Body of pancreas (tissue), 4 donors: ENCODE results near the gene CEACAM20.

Experiments used
- POLR2A ChIP-seq, 3 donors: fragments of 450-650 bp; IDR thresholded peaks; one replicate each; pipeline ENCODE4 v1.6.1; 2016; ENCODE audit warnings: antibody characterized with exemption in 3 of 3, mild to moderate bottlenecking in 2 of 3
- TF ChIP-seq, protein P1 (sequence below), 7 experiments: fragments of 450-650 bp in 4 of 7; fragments of 200-600 bp in 3 of 7; sonication (generic) in 3 of 7; IDR thresholded peaks; one replicate each; pipeline ENCODE4 v1.5.1; 2016 to 2019; ENCODE audit warnings: antibody characterized with exemption in 7 of 7

DNA sequence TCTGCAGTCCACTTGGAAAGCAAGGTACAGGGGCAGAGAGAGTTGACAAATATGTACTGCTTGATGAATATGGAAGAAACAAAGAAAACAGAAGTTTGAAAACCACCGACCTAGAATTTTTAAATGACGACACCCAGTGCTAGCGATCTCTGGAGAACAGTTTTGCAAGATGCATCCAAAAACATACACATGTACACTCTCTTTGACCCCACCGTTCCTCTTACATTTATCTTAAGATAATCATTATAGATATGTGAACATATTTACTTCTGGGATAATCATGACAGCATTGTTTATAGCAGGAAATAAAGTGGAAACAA, 43.1 kb upstream of the CEACAM20 start:
- TF ChIP-seq, protein P1, sequence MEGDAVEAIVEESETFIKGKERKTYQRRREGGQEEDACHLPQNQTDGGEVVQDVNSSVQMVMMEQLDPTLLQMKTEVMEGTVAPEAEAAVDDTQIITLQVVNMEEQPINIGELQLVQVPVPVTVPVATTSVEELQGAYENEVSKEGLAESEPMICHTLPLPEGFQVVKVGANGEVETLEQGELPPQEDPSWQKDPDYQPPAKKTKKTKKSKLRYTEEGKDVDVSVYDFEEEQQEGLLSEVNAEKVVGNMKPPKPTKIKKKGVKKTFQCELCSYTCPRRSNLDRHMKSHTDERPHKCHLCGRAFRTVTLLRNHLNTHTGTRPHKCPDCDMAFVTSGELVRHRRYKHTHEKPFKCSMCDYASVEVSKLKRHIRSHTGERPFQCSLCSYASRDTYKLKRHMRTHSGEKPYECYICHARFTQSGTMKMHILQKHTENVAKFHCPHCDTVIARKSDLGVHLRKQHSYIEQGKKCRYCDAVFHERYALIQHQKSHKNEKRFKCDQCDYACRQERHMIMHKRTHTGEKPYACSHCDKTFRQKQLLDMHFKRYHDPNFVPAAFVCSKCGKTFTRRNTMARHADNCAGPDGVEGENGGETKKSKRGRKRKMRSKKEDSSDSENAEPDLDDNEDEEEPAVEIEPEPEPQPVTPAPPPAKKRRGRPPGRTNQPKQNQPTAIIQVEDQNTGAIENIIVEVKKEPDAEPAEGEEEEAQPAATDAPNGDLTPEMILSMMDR (IDR thresholded peaks at IDR 0.05), result no peak
- no peak for TF ChIP-seq POLR2A (IDR thresholded peaks at IDR 0.05)
